Tibial nerve (tissue), 4 donors: ENCODE results near the gene CEP126. TPM values are rescaled to one million over a fixed set of nuclear protein-coding genes. Genes with fewer than 3 reads are reported as not detected.

Experiments
- DNase-seq, 2 donors: peaks; one replicate each; pipeline ENCODE4 v3.0.0-alpha.2; 2019; ENCODE audit warnings: low spot score in 2 of 2
- H3K27ac ChIP-seq, 4 donors: fragments of 200-600 bp; sonication (generic) in 3 of 4; one replicate each; pipeline ENCODE4 v1.5.1; 2017 to 2019; ENCODE audit warnings: mild to moderate bottlenecking in 1 of 4
- H3K27me3 ChIP-seq, 2 donors: fragments of 200-600 bp; sonication (generic) in 1 of 2; one replicate each; pipeline versions ENCODE4 v1.5.1 to v1.6.0; 2017 to 2019
- H3K36me3 ChIP-seq, 3 donors: fragments of 200-600 bp; sonication (generic); one replicate each; pipeline ENCODE4 v1.5.1; 2018 to 2019
- H3K4me1 ChIP-seq, 4 donors: fragments of 200-600 bp; sonication (generic) in 3 of 4; one replicate each; pipeline ENCODE4 v1.5.1; 2017 to 2019
- H3K4me3 ChIP-seq, 4 donors: fragments of 200-600 bp; sonication (generic) in 3 of 4; one replicate each; pipeline ENCODE4 v1.5.1; 2017 to 2019; ENCODE audit warnings: mild to moderate bottlenecking in 1 of 4, moderate library complexity in 1 of 4
- H3K9me3 ChIP-seq, 4 donors: fragments of 200-600 bp; sonication (generic) in 3 of 4; one replicate each; pipeline ENCODE4 v1.5.1; 2017 to 2019
- EP300 ChIP-seq, 2 donors: sonication (generic); formaldehyde crosslinking; IDR thresholded peaks; one replicate each; pipeline ENCODE4 v1.6.1; 2017; ENCODE audit warnings: antibody characterized with exemption in 2 of 2, mild to moderate bottlenecking in 1 of 2
- POLR2A ChIP-seq, 2 donors: fragments of 450-650 bp; IDR thresholded peaks; one replicate each; pipeline ENCODE4 v1.6.1; 2017; ENCODE audit warnings: antibody characterized with exemption in 2 of 2, mild to moderate bottlenecking in 2 of 2, moderate library complexity in 2 of 2
- WGBS, 2 donors: methylation state at CpG; one replicate each; pipeline ENCODE4 v1.1.5; 2018; 5-methylcytosine and 5-hydroxymethylcytosine counted together
- total RNA-seq, 4 donors: library from RNA; depleted of rRNA; stranded (reverse); fragments of >200 nt; gene quantifications; one replicate each; pipeline ENCODE4 v1.1.0, GENCODE V29; 2016
- TF ChIP-seq, protein P1 (sequence below), 5 experiments: fragments of 200-600 bp in 3 of 5; fragments of 450-650 bp in 2 of 5; sonication (generic) in 3 of 5; IDR thresholded peaks; one replicate each; pipeline ENCODE4 v1.5.1; 2016 to 2019; ENCODE audit warnings: antibody characterized with exemption in 5 of 5, mild to moderate bottlenecking in 3 of 5, moderate library complexity in 2 of 5

Gene CEP126
- total RNA-seq, 4 donors from 2014 or later = 6.6 to 10.7 (median 8.3) TPM

DNA sequence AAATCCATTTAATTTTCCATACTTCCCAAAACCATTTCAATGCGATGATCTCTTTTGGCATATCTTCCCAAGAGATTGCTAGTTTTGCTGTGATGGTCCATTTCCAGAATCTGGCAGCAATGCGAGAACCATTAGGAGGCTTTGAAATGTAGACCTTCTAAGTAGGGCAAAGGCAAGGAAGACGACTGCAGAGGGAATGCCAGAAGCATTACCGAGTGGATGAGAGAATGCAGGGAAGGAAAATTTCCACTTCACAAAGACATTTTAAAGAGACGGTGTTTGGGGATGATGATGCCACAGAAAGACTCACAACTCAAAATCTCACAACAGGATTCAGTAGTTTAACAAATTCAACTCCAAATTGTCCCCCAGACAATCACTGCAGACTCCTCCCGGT lies 471 bp upstream of the CEP126 start:
- Histone ChIP-seq H3K4me1 (peaks cover 0 to 24% (median 11%) of the 10 kb centered on the region in 4 donors), H3K4me3 (peak overlapping the region; percentile 48 to 82 (median 64)), H3K27me3 (no peaks in the 10 kb centered on the region), H3K36me3 (no peaks in the 10 kb centered on the region), H3K9me3 (no peaks in the 10 kb centered on the region), H3K27ac (peak overlapping the region; percentile 75 to 94 (median 89))
- DNase-seq = peak in 1 of 2 donors; percentile 24
- 4 to 9% methylated on average over 6 of the region's 6 CpGs for WGBS, 2 donors
- TF ChIP-seq EP300 (IDR thresholded peaks at IDR 0.05) (no peak), POLR2A (IDR thresholded peaks at IDR 0.05) (no peak)
- TF ChIP-seq, protein P1, sequence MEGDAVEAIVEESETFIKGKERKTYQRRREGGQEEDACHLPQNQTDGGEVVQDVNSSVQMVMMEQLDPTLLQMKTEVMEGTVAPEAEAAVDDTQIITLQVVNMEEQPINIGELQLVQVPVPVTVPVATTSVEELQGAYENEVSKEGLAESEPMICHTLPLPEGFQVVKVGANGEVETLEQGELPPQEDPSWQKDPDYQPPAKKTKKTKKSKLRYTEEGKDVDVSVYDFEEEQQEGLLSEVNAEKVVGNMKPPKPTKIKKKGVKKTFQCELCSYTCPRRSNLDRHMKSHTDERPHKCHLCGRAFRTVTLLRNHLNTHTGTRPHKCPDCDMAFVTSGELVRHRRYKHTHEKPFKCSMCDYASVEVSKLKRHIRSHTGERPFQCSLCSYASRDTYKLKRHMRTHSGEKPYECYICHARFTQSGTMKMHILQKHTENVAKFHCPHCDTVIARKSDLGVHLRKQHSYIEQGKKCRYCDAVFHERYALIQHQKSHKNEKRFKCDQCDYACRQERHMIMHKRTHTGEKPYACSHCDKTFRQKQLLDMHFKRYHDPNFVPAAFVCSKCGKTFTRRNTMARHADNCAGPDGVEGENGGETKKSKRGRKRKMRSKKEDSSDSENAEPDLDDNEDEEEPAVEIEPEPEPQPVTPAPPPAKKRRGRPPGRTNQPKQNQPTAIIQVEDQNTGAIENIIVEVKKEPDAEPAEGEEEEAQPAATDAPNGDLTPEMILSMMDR (IDR thresholded peaks at IDR 0.05) = no peak

DNA sequence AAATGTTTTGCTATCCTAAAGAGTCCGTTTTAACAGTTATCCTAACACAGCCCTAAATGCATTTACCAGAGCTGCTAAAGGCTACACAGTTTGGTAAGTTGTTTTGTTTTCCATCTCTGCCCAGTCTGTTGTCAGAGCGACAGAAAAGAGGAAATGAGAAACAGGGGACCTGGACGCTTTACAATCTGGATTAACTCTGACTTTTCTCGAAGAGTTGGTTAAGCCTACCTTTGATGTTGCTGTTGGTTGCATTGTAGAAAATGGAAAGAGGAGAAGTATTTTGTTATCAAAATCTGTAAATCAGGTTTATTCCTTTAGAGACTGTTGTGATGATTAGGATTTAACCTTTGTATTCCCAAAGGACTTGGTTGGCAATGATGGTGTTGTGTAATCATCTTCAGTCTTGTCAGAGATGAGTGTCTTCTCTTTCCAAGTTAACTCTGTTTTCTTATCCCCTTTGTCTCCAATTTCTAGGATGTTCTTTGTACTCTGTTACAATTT lies 1.0 kb downstream of the CEP126 start:
- Histone ChIP-seq H3K27ac (peak overlapping the region; percentile 75 to 94 (median 89)), H3K36me3 (no peaks in the 10 kb centered on the region), H3K27me3 (no peaks in the 10 kb centered on the region), H3K9me3 (no peaks in the 10 kb centered on the region), H3K4me1 (peaks cover 0 to 24% (median 11%) of the 10 kb centered on the region in 4 donors), H3K4me3 (peak overlapping the region; percentile 48 to 82 (median 64))
- no peak for TF ChIP-seq POLR2A (IDR thresholded peaks at IDR 0.05)
- peak in 1 of 2 donors; percentile 57 for TF ChIP-seq EP300 (IDR thresholded peaks at IDR 0.05)
- TF ChIP-seq, protein P1 (IDR thresholded peaks at IDR 0.05) = no peak
- DNase-seq = peak in 1 of 2 donors; percentile 67
- 7 to 12% methylated on average over 4 of the region's 4 CpGs for WGBS, 2 donors

- H3K4me3 ChIP-seq = peak within 1 kb of the TSS; percentile 48 to 82 (median 64)
- no peaks in the 10 kb centered on the region for H3K9me3 ChIP-seq
- peaks cover 0 to 24% (median 11%) of the 10 kb centered on the region in 4 donors for H3K4me1 ChIP-seq
- no peaks in the 10 kb centered on the region for H3K27me3 ChIP-seq
- DNase-seq = no peak
- H3K36me3 ChIP-seq = no peaks in the 10 kb centered on the region
- no peak for TF ChIP-seq EP300 (IDR thresholded peaks at IDR 0.05)
- TF ChIP-seq POLR2A (IDR thresholded peaks at IDR 0.05) = no peak
- TF ChIP-seq, protein P1 (IDR thresholded peaks at IDR 0.05) = no peak
- WGBS, 2 donors = 34 to 42% methylated on average over 2 of the region's 2 CpGs
- H3K27ac ChIP-seq = peak within 1 kb of the TSS; percentile 75 to 94 (median 89)
These were observed 1.6 kb downstream of the CEP126 start, which contains the start of gene ANGPTL5 for GRCh38 chr11:101916422-101916821. Gene ANGPTL5 (minus strand): TSS chr11:101916522. CDS start chr11:101907909, 8,613 bp downstream.

DNA sequence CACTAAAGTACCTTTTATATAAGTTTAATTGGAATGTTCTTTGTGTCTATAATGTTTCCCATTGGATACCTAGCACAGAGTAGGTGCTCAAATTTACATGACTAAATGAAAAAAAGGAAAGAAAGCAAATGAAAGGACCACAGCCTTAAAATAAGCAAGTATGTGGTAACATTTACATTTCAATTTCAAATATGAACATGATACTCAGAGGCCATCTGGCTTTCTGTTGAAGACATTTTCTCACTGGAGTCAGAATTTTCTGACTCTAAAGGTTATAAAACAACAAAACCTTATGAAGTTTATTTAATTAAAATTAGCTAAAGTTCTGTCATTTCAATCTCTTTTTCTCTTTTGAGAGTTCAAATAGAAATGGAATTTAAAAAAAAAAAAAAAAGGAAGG lies 2.4 kb downstream of the CEP126 start:
- no peak overlapping the region for H3K4me3 ChIP-seq
- H3K9me3 ChIP-seq = no peaks in the 10 kb centered on the region
- TF ChIP-seq POLR2A (IDR thresholded peaks at IDR 0.05) (no peak), EP300 (IDR thresholded peaks at IDR 0.05) (no peak)
- TF ChIP-seq, protein P1 (IDR thresholded peaks at IDR 0.05) = no peak
- H3K4me1 ChIP-seq = peaks cover 0 to 24% (median 11%) of the 10 kb centered on the region in 4 donors
- no peaks in the 10 kb centered on the region for H3K27me3 ChIP-seq
- no peak for DNase-seq
- peaks cover 0 to 5% (median 0%) of the 10 kb centered on the region in 3 donors for H3K36me3 ChIP-seq
- no peak overlapping the region for H3K27ac ChIP-seq

GRCh38 chr11:101920992-101921391 lies 6.2 kb downstream of the CEP126 start:
- Histone ChIP-seq H3K27me3 (no peaks in the 10 kb centered on the region), H3K4me3 (no peak overlapping the region), H3K36me3 (peaks cover 0 to 9% (median 0%) of the 10 kb centered on the region in 3 donors), H3K9me3 (no peaks in the 10 kb centered on the region), H3K27ac (no peak overlapping the region), H3K4me1 (peaks cover 0 to 8% (median 4%) of the 10 kb centered on the region in 4 donors)
- 97 to 98% methylated on average over 1 of the region's 1 CpG for WGBS, 2 donors
- no peak for DNase-seq
- no peak for TF ChIP-seq POLR2A (IDR thresholded peaks at IDR 0.05)
- TF ChIP-seq EP300 (IDR thresholded peaks at IDR 0.05) = no peak
- TF ChIP-seq, protein P1 (IDR thresholded peaks at IDR 0.05) = no peak
